ENCODE data around the gene SNX6.
A peak's percentile ranks its signal among the peaks of the same experiment; 100 is the strongest.
"Not testable (repeated sequence)": the region's sequence is repeated elsewhere in the genome, so short reads cannot be mapped to it uniquely, and the experiment has no call there.

The SNX6 gene

GRCh38 chr14:34548472-34548981, 81.4 kb downstream of the SNX6 start:
- peaks cover 0 to 4% (median 0%) of the 10 kb centered on the region in 4 donors for H3K4me1 ChIP-seq
- no peaks in the 10 kb centered on the region for H3K36me3 ChIP-seq
- TF ChIP-seq CTCF (IDR thresholded peaks at IDR 0.05) = no peak
- no peak overlapping the region for H3K4me3 ChIP-seq
- H3K9me3 ChIP-seq = no peaks in the 10 kb centered on the region
- peak overlapping the region; percentile 65 to 69 for H3K27ac ChIP-seq
- no peaks in the 10 kb centered on the region for H3K27me3 ChIP-seq
- peak; percentile 16 to 60 for DNase-seq
- intact Hi-C loops (cut with DNase I; ENCODE audit: low total_unique reads) = no loop called here

- H3K9me3 ChIP-seq; H3K36me3 ChIP-seq; intact Hi-C loops (cut with DNase I; ENCODE audit: low total_unique reads); H3K27ac ChIP-seq; H3K27me3 ChIP-seq; H3K4me1 ChIP-seq; DNase-seq; H3K4me3 ChIP-seq: not testable (repeated sequence)
These were observed 82.8 kb downstream of the SNX6 start for GRCh38 chr14:34547136-34547520.

GRCh38 chr14:34546272-34547135, 83.4 kb downstream of the SNX6 start:
- H3K27me3 ChIP-seq; intact Hi-C loops (cut with DNase I; ENCODE audit: low total_unique reads); H3K36me3 ChIP-seq; H3K4me3 ChIP-seq; H3K4me1 ChIP-seq; H3K27ac ChIP-seq; H3K9me3 ChIP-seq; DNase-seq: not testable (repeated sequence)

DNA sequence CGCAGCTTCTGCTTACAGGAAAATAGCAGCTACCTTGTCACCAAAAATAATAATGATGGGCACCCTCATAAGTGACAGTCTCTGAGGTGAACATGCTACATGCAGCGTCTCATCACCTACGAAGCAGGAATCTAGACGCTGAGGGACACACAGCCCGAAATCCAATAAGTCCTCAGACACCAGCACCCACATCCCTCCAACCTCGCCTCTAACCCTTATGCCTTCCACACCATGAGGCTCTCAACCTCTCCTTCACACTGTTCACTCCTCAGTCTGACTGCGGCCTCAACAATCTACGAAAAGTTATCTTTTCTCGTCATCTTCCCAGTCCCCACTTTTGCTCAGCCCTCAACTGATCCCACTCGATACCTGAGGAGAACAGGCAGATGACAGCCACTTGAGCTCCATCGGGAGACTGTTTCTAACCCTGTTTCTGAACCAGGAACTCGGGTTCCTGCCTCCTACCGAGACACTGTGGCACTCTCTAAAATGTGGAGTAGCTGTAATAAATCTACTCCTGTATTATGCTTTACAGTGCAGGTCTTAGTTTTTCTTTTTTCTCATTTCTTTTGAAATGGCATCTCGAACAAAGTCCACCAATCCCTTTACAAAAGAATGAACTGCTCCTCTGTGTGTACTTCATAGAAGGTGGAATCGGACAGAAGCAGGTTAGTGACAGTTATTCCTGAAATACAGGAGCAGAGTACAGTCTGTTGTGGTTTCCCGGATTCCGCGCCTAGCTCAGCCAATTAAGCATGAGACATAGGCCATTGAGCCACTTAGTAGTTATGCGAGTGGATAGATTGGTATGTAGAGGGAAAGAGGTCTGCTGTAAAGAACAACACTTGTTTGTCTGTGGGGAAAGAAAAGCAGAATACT, 89.5 kb downstream of the SNX6 start:
- DNase-seq; intact Hi-C loops (cut with DNase I; ENCODE audit: low total_unique reads); H3K9me3 ChIP-seq; H3K27me3 ChIP-seq; H3K36me3 ChIP-seq: not testable (repeated sequence)
- peak overlapping the region; percentile 91 to 96 for H3K27ac ChIP-seq
- H3K4me1 ChIP-seq = peaks cover 0 to 28% (median 18%) of the 10 kb centered on the region in 4 donors
- peak overlapping the region; percentile 69 to 88 for H3K4me3 ChIP-seq

GRCh38 chr14:34539407-34540180, 90.4 kb downstream of the SNX6 start, which contains the start of gene EAPP:
EAPP (minus strand) TSS chr14:34539701; CDS start chr14:34539628, 73 bp downstream.
- TF ChIP-seq CTCF (IDR thresholded peaks at IDR 0.05) = peak in 1 of 2 experiments; percentile 25
- H3K4me3 ChIP-seq = peak within 1 kb of the TSS; percentile 69 to 88
- peaks cover 0 to 28% (median 18%) of the 10 kb centered on the region in 4 donors for H3K4me1 ChIP-seq
- H3K36me3 ChIP-seq = peaks cover 7 to 16% (median 13%) of the 10 kb centered on the region in 3 donors
- DNase-seq = peak; percentile 99
- no peaks in the 10 kb centered on the region for H3K9me3 ChIP-seq
- H3K27me3 ChIP-seq = no peaks in the 10 kb centered on the region
- H3K27ac ChIP-seq = peak within 1 kb of the TSS; percentile 91 to 96
- intact Hi-C loops (cut with DNase I; ENCODE audit: low total_unique reads) = loop anchor here (10.0 kb wide), 3 partner anchors 75 to 335 kb away; partner anchors contain the start of genes BAZ1A and SPTSSA

DNA sequence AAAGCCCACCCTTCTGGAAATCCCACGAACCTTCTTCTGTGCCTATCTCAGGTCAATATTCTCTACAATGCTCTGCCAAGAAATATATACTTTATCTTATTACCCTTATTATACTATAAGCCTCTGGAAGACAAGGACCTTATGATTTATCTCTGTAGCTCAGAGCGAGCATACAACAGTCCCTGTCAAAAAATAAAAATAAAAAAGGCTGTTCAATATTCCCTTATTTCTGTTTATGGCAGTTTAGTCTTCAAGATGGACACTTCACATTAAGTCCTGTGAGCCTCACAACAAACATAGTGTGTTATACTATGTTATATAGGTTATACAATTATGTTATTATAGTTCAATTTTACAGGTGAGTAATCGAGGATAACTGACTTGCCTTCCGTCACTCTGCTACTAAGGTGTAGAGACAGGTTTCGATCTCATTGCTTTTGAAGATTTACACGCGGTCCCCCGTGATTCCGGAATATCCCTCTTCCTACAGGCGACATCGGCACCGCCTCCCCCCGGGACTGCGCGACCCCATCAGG, 91.0 kb downstream of the SNX6 start:
- Histone ChIP-seq H3K9me3 (no peaks in the 10 kb centered on the region), H3K27me3 (no peaks in the 10 kb centered on the region), H3K36me3 (peaks cover 13 to 23% (median 18%) of the 10 kb centered on the region in 3 donors), H3K4me3 (peak overlapping the region; percentile 69 to 88), H3K27ac (peak overlapping the region; percentile 91 to 96), H3K4me1 (peaks cover 0 to 28% (median 18%) of the 10 kb centered on the region in 4 donors)
- no peak for TF ChIP-seq CTCF (IDR thresholded peaks at IDR 0.05)
- intact Hi-C loops (cut with DNase I; ENCODE audit: low total_unique reads) = loop anchor here (10.0 kb wide), 3 partner anchors 74 to 336 kb away; partner anchors contain the start of genes BAZ1A and SPTSSA
- no peak for DNase-seq

- intact Hi-C loops (cut with DNase I; ENCODE audit: low total_unique reads) = loop anchor here (10.0 kb wide), 3 partner anchors 73 to 337 kb away; partner anchors contain the start of genes BAZ1A and SPTSSA
- H3K9me3 ChIP-seq, H3K27me3 ChIP-seq: not testable (repeated sequence)
- H3K4me3 ChIP-seq = peak overlapping the region; percentile 69 to 88
- peak overlapping the region; percentile 91 to 96 for H3K27ac ChIP-seq
- H3K36me3 ChIP-seq = peaks cover 22 to 31% (median 22%) of the 10 kb centered on the region in 3 donors
- peaks cover 0 to 28% (median 18%) of the 10 kb centered on the region in 4 donors for H3K4me1 ChIP-seq
- DNase-seq = peak in 1 of 2 donors; percentile 20
These were observed 91.9 kb downstream of the SNX6 start for GRCh38 chr14:34538096-34538495.
